Measurements from ENCODE around the gene EPB41L1. TPM values are rescaled to one million over a fixed set of nuclear protein-coding genes. Genes with fewer than 3 reads are reported as not detected.
A peak's percentile ranks its signal among the peaks of the same experiment; 100 is the strongest.

Gene EPB41L1
- polyA plus RNA-seq, 3 donors = 0.05 TPM; not detected in 2

DNA sequence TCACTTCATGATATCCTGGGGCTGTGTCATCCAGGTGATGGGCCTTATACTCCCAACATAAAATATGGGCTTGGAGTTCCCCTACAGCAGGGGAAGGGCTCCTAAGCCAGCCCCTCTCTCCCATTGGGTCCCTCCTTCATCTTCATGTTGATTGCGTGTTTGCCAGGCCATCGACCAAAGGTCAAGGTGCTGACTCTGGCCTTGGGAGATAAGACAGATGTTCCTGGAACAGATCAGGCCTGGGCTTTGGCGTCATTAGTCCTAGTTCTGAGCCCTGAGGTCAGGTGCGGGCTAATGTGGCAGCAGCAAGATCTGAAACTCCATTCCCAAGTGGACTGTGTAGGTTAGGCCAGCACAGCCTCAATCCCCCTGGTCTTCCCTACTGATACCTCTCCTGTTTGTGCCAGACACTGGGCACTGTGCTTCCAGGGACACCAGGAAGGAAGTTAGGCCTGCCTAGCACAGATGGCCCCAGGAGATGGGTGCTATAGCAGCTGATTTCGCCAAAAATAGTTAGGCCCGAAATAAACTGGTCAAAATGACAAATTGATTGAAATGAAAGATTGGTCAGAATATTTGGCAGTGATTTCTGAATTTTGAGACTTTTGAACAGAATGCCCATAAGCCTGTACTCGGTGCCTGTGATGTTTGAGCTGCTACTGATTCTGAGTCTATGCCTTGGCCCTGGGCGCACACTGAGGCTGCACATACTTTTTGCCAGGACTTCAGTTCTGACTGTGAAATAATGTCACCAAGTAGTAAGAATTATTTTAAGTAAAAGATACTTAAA, 28.8 kb downstream of the EPB41L1 start:
- Mint-ChIP-seq H3K9me3 (no peaks in the 10 kb centered on the region), H3K4me3 (no peak overlapping the region), H3K36me3 (no peaks in the 10 kb centered on the region), H3K27ac (peak overlapping the region in 1 of 7 donors; percentile 3), H3K4me1 (peaks cover 8% of the 10 kb centered on the region), H3K27me3 (ENCODE audit: low read depth in 3 of 3) (peaks cover 3 to 5% (median 5%) of the 10 kb centered on the region in 3 donors)
- Histone ChIP-seq H3K9ac (ENCODE audit: insufficient read depth, low read length, poor library complexity, severe bottlenecking) (no peak overlapping the region), H4K20me1 (ENCODE audit: insufficient read depth, low read length) (no peaks in the 10 kb centered on the region), H2AFZ (ENCODE audit: insufficient read depth, low read depth, low read length, poor library complexity, severe bottlenecking) (no peak overlapping the region), H3K36me3 (replicated peaks in 1 of 2; ENCODE audit: control insufficient read depth in 1 of 2, insufficient read depth in 2 of 2, low read length in 2 of 2) (no peaks in the 10 kb centered on the region), H3K9me3 (replicated peaks in 1 of 2; ENCODE audit: control insufficient read depth in 1 of 2, insufficient read depth in 1 of 2, low read length in 2 of 2) (no peaks in the 10 kb centered on the region), H3K27me3 (ENCODE audit: control insufficient read depth in 2 of 2, insufficient read depth in 2 of 2, low read length in 2 of 2) (no peaks in the 10 kb centered on the region), H3K27ac (ENCODE audit: low read depth in 1 of 2, low read length in 2 of 2) (no peak overlapping the region), H3K4me3 (replicated peaks in 1 of 3; ENCODE audit: low read depth in 2 of 3, low read length in 3 of 3) (no peak overlapping the region), H3K4me1 (ENCODE audit: control insufficient read depth in 1 of 2, insufficient read depth in 2 of 2, low read length in 2 of 2) (peaks cover 3 to 6% of the 10 kb centered on the region in 2 donors), H3K79me2 (ENCODE audit: insufficient read depth, low read length) (no peaks in the 10 kb centered on the region), H3K4me2 (replicated peaks; ENCODE audit: extremely low read depth, low read length, poor library complexity, severe bottlenecking) (no peak overlapping the region)
- DNase-seq = no peak
- intact Hi-C loops (cut with micrococcal nuclease) = no loop called here
- 84% methylated on average over 5 of the region's 8 CpGs for WGBS (ENCODE audit: insufficient coverage)
- TF ChIP-seq, protein P1, sequence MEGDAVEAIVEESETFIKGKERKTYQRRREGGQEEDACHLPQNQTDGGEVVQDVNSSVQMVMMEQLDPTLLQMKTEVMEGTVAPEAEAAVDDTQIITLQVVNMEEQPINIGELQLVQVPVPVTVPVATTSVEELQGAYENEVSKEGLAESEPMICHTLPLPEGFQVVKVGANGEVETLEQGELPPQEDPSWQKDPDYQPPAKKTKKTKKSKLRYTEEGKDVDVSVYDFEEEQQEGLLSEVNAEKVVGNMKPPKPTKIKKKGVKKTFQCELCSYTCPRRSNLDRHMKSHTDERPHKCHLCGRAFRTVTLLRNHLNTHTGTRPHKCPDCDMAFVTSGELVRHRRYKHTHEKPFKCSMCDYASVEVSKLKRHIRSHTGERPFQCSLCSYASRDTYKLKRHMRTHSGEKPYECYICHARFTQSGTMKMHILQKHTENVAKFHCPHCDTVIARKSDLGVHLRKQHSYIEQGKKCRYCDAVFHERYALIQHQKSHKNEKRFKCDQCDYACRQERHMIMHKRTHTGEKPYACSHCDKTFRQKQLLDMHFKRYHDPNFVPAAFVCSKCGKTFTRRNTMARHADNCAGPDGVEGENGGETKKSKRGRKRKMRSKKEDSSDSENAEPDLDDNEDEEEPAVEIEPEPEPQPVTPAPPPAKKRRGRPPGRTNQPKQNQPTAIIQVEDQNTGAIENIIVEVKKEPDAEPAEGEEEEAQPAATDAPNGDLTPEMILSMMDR (IDR thresholded peaks at IDR 0.05) = no peak

DNA sequence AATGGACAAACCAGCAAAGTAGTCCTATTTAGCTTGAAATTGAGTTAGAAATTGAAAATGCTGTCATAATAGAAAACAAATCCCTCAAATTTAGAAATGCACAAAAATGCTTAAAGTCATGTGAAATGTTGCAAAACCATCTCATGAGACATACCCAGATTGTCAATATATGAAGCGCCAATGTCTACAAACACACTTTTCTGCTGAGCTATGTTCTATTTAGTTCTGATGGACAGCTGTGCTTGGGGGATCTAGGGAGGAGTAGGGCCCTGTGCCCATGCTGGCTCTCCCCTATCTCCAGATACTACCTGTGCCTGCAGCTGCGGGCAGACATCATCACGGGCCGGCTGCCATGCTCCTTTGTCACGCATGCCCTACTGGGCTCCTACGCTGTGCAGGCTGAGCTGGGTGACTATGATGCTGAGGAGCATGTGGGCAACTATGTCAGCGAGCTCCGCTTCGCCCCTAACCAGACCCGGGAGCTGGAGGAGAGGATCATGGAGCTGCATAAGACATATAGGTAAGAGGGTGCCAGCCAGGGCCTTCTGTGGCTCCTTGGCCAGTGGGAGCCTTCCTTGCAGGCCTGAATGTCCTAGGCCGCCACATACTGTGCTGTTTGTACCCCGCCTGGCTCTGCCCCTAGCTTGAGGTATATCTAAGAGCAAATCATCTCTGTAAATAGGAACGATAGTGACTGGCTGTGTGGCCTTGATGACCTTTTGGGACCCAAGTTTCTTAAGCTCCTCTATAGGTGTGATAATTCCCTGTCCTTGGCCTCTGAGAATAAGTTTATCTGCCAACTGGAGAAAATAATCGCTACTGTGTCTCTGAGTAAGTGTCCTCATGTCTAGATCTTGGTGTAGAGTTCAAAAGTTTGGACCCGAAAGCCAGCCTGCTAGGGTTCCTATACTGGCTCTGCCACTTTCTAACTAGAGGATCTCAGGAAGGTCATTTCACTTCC, 30.6 kb downstream of the EPB41L1 start:
- Mint-ChIP-seq H3K9me3 (no peaks in the 10 kb centered on the region), H3K4me3 (no peak overlapping the region), H3K4me1 (peaks cover 8% of the 10 kb centered on the region), H3K27me3 (ENCODE audit: low read depth in 3 of 3) (peaks cover 3 to 5% (median 3%) of the 10 kb centered on the region in 3 donors), H3K27ac (no peak overlapping the region), H3K36me3 (no peaks in the 10 kb centered on the region)
- Histone ChIP-seq H3K4me1 (ENCODE audit: control insufficient read depth in 1 of 2, insufficient read depth in 2 of 2, low read length in 2 of 2) (peaks cover 3 to 6% of the 10 kb centered on the region in 2 donors), H3K36me3 (replicated peaks in 1 of 2; ENCODE audit: control insufficient read depth in 1 of 2, insufficient read depth in 2 of 2, low read length in 2 of 2) (no peaks in the 10 kb centered on the region), H3K4me3 (replicated peaks in 1 of 3; ENCODE audit: low read depth in 2 of 3, low read length in 3 of 3) (no peak overlapping the region), H3K27ac (ENCODE audit: low read depth in 1 of 2, low read length in 2 of 2) (no peak overlapping the region), H3K79me2 (ENCODE audit: insufficient read depth, low read length) (no peaks in the 10 kb centered on the region), H3K9me3 (replicated peaks in 1 of 2; ENCODE audit: control insufficient read depth in 1 of 2, insufficient read depth in 1 of 2, low read length in 2 of 2) (no peaks in the 10 kb centered on the region), H3K4me2 (replicated peaks; ENCODE audit: extremely low read depth, low read length, poor library complexity, severe bottlenecking) (no peak overlapping the region), H4K20me1 (ENCODE audit: insufficient read depth, low read length) (no peaks in the 10 kb centered on the region), H2AFZ (ENCODE audit: insufficient read depth, low read depth, low read length, poor library complexity, severe bottlenecking) (no peak overlapping the region), H3K27me3 (ENCODE audit: control insufficient read depth in 2 of 2, insufficient read depth in 2 of 2, low read length in 2 of 2) (no peaks in the 10 kb centered on the region), H3K9ac (ENCODE audit: insufficient read depth, low read length, poor library complexity, severe bottlenecking) (no peak overlapping the region)
- intact Hi-C loops (cut with micrococcal nuclease) = no loop called here
- TF ChIP-seq, protein P1 (IDR thresholded peaks at IDR 0.05) = no peak
- 100% methylated on average over 9 of the region's 15 CpGs for WGBS (ENCODE audit: insufficient coverage)
- no peak for DNase-seq

Measured in CD14-positive monocyte (primary cell).